NCI-H748 treated with DMSO at 0.1 percent for 48 hours (cell line): Measurements from ENCODE around the gene HPS4.
"Not testable (repeated sequence)": the region's sequence is repeated elsewhere in the genome, so short reads cannot be mapped to it uniquely, and the experiment has no call there.

Experiments
- DNase-seq: peaks from one replicate; lab custom pipeline; 2025; lab: John Stamatoyannopoulos, UW

HPS4 gene

GRCh38 chr22:26442086-26442756 is 41.4 kb downstream of the HPS4 start:
- DNase-seq = no peak

GRCh38 chr22:26439559-26439958 is 44.0 kb downstream of the HPS4 start:
- no peak for DNase-seq

DNA sequence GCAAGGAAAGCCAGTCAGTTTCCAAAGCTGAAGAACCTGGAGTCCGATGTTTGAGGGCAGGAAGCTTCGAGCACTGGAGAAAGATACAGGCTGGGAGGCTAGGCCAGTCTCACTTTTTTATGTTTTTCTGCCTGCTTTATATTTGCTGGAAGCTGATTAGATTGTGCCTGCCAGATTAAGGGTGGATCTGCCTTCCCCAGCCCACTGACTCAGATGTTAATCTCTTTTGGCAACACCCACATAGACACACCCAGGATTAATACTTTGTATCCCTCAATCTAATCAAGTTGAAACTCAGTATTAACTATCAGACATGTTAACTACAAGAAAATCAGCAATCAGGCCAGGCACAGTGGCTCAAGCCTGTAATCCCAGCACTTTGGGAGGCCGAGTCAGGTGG is 44.8 kb downstream of the HPS4 start:
- not testable (repeated sequence) for DNase-seq

- no peak for DNase-seq
Observed at GRCh38 chr22:26437694-26438392, 45.7 kb downstream of the HPS4 start.

DNA sequence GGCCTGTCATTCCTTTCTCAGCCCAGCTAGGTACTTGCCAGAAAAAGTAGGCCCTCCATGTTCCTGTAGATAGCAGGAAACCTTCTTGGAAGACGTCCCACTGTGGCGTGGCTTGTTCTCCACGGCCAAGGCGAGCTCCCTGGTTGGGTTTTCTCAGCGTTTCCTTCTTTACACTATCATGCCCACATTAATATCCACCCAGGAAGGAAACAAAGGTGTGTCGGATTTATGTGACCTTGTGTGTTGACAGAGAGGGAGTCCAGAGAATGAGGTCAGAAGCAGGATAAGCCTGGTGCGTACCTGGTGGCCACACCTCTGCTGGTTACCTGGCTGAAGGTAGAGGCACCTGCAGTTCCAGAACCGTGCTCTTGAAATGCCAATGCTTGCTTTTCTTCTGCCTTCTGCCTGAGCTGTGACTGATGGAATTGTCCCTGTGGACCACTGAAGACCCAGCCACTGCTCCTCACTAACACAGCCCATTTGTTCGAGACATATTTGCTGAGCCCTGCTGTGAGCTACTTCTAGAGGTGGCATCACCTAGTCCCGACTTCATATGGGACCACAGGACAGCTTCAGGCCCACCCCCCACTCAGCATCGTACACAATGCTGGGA is 46.6 kb downstream of the HPS4 start:
- DNase-seq = no peak

DNA sequence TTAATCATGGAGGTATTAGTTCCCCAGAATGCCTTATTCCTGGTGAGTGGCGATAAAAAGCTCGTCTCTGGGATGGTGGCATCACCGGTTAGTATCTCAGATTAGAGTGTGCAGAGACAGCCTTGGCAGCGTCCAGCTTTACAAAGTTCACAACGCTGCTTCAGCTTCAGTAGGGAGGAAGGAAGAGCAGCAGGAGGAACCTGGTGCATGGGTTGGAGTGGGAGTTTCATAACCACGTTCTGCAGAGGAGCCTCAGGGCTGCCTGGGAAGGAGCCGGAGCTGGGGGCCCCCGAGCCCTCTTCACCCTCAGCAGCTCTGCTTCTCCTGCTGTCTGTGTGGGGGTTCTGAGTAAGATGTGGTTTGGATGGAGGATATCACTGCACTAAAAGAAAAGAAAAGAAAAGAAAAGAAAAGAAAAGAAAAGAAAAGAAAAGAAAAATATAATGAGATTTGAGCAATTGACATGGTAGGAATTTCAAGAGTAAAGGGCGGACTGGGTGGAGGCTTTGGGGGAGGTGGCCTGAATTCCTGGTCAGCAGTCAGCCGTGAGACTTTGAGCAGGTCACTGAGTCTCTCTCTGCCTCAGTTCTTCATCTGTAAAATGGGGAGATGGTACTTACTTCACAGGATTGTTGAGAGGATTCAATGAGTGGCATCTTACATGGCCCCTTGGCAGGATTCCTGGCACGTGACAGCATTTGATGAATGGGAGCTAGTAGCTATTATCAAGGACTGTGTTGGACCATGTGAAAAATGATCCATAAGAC is 48.1 kb downstream of the HPS4 start:
- DNase-seq = no peak

- no peak for DNase-seq
Observed at GRCh38 chr22:26433805-26434204, 49.8 kb downstream of the HPS4 start.

DNA sequence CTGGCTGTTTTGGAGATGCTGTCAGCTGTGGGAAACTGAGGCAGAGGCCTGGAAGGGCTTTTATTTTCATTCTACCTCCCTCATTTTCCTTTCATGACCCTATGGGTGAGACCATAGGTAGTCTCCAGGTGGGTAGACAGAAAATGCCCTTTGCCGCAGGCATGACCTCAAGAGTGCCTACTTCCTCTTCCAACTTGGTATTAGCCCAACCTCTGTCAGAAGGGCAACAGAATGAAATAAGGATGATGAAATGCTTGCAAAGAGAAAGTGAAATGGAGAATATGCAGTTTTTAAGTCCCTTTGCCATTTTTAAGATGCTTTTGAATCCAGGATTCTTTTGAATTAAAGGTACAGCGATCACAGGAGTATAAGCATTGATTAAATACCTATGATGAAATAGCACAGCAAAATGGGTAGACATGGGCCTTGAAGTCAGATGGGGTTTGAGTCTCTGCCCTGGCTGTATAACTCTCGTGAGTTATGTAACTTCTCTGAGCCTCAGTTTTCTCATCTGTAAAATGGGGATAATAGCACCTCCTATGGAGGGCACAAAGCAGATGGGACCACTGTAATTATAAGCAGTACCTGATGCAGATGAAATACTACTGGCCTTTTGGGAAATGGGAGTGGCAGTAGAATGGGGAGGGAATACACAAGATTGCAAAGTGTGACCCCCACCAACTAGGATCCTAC is 50.8 kb downstream of the HPS4 start:
- DNase-seq = no peak

GRCh38 chr22:26431261-26431995 is 52.2 kb downstream of the HPS4 start:
- DNase-seq = no peak

- DNase-seq = no peak
Observed at GRCh38 chr22:26430600-26430999, 53.0 kb downstream of the HPS4 start.

DNA sequence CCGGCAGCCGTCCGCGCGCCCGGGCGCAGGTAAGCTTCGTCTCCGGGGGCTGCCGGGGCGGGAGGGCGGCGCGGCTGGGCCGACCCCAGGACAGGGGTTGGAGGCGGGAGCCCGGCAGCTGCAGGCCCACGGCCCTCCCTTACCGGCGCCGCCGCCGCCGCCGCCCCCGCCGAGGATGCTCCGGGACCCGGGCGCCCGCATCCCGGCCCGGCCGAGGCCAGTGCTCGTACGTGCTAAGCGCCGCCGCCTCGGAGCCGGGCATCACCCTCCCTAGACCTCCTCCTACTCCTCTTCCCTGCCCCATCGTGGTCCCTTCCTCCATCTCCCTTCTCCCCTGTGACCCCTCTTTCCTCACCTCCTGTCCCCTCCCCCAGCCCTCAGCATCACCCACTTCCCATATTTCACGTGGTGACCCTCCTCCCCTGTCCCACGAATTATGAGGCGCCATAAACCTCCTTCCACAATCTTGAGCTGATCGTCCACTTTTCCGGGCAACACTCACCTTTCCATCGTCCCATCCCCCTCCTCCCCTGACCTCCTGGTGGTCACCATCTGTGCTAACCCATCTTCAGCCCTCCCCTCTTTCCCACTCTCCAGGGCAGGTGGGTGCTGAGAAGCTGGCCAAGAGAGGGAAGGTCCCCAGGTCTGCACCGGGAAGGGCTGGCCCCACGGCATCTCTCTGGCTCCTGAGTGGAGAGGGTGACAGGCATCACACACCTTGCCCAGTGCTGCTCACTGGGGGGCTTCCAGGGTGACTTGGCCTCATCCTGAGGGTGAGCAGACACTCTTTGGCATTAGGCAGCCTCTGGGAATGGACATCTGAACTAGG is 53.9 kb downstream of the HPS4 start:
- DNase-seq = no peak

DNA sequence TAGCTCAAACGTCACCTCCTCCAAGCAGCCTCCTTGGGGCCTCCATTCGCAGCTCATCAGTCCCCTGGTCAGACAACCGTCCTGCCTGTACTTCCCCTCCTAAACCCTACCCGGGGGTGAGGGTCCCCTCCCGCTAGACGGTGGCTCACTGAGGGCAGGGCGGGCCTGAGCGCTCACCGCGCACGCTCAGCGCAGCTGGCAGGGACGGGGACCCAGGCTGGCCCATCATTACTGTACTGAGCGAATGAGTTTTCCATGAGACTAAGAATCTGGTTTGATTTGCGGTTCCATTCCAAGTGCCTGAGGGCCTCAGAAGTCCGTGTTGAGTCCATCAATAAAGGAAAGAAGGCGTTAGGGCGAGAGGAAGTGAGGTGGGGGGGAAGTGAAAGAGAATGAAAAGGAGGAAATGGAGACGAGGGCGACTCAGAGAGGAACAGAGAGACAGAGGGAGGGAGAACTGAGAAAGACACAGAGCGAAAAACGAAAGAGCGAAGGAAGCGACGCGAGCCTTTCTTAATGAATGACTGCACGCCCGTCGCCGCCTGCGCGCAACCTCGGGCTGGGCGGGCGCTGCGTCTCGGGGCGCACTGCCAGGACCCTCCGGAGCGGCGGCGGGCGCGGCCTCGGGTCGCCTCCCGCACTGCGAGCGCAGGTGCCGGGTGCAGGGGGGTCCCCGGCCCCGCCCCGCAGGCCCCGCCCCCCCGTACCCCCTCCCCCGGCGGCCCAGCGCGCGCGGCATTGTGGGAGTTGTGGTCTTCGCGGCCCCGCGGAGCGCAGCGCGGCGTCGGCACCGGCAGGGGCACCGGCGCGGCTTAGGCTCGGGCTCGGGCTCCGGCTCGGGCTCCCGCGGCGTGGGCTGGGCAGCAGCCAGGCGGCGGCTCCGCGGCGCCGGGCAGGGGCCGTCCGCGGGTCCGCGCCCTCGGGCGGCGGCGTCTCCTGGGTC is 54.8 kb downstream of the HPS4 start, which contains the start of gene ASPHD2:
ASPHD2 (plus strand) TSS at position 746 of the 943 bp plus-strand sequence. CDS start 4,356 bp downstream, outside the sequence.
- peak; percentile 22 for DNase-seq

- DNase-seq = no peak
Observed at GRCh38 chr22:26426924-26427323, 56.7 kb downstream of the HPS4 start.

GRCh38 chr22:26418620-26419019 is 65.0 kb downstream of the HPS4 start:
- no peak for DNase-seq

DNA sequence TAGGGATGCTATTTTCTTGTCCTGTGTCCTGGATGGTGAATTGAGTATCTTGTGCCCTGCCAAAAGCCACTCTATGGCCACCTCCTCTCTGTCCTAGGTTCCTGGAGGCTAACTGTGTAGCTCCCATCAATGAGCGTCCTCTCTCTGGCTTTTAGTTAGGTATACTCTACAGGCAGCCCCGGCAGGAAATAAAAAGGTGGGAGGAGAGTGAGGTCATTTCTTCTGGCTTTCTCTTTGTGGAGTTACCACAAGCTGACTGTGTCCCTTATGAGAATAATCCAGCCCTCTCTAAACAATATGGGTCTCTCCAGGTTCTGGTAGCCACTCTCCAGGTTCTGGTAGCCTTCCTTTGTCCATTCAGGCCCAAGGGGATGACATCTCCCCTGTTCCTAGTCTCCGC is 66.2 kb downstream of the HPS4 start:
- DNase-seq = no peak

DNA sequence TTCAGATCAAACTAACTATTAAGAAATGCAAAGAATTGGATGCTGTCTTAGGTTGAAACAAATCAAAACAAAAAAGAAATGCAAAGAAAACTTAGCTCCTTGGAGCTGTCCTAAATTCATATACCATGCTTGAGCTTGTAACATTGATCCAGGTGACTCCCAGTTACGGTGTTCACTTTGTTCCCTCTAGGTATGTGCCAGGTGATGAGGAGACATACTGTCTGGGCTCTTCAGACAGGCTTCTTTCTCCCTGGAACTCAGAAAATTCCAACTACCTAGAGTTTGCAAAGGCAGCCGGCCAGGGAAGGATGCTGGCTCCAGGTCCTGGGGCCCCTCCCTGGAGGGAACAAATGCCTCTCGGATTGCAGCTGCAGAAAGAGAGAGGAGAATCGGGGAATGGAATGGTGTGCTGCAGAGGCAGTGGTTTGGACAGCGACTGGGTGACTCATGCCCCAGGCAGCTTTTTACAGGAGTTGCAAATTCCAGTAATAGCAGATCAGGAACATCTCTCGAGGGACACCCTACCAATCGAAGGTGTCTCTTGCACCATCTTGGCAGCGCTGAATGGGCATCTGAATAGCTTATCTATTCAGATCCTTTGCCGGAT is 66.8 kb downstream of the HPS4 start:
- DNase-seq = no peak

DNA sequence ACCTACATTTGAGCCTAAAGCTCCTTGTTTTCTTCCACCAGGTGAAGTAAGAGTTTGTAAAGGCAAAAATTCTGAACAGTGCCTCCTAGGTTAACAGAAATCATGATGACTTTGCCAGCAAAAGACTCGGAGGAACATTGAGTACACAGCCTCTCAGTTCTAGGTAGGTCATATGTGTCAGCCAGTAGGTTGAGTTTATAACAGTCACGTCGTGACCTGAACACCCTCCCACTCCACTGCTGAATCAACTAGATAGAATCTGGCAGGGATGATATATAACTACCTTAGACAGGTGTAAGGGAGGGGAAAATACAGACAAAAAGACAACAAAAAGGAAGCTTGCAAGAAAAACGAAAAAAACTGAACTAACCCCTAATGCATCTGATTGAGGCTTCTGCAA is 67.3 kb downstream of the HPS4 start:
- no peak for DNase-seq

DNA sequence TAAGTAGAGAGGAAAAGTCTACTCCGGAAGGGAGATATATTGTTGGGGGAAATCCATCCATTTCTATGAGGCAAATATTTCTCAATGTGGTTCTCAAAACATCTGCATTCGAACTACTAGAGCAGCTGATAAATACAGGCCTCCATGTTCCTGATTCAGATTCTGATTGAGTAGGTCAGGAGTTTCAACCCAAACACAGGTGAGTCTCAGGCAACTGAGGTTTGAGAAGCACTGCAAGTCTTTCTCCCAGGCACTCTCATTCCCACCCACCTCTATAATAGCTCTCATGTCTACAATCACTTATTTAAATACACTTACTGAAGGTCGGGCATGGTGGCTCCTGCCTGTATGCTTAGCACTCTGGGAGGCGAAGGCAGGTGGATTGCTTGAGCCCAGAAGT is 69.2 kb downstream of the HPS4 start:
- no peak for DNase-seq

GRCh38 chr22:26410386-26410785 is 73.2 kb downstream of the HPS4 start:
- no peak for DNase-seq
